Measurements from ENCODE around the gene MED26.

The MED26 gene

DNA sequence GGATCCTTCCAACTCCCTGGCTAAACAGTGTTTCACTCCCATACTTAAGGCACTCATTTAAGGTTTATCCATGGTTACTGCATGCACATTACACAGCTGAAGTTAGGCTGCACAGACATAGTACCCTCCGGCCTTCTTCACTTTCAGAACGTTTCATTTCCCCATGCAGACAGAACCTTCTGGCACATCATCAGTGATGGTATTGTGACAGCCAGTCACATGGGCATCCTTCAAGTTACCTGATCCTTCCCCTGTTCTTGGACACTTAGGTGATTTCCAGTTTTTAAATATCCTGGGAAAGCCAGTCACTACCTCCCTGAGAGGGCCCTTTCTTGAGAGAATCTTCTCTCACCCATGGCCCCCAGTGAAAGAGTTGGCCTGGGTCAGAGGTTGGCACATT lies 22.8 kb upstream of the MED26 start:
- no peak for DNase-seq (ENCODE audit: low spot score)

DNA sequence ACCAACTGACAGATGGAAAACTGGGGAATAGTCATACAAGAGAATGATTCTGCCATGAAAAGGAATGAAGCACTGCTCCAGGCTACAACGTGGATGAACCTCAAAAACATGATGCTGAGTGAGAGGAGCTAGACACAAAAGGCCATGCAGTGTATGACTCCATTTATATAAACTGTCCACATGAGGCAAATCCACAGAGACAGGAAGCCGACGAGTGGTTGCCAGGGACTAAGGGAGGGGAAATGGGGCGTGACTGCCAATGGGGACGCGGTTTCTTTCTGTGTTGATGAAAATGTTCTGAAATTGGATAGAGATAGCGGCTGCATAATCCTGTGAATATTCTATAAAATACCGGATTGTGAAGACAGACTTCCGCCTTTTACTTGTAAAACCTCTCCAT lies 21.7 kb upstream of the MED26 start:
- DNase-seq (ENCODE audit: low spot score) = no peak

DNA sequence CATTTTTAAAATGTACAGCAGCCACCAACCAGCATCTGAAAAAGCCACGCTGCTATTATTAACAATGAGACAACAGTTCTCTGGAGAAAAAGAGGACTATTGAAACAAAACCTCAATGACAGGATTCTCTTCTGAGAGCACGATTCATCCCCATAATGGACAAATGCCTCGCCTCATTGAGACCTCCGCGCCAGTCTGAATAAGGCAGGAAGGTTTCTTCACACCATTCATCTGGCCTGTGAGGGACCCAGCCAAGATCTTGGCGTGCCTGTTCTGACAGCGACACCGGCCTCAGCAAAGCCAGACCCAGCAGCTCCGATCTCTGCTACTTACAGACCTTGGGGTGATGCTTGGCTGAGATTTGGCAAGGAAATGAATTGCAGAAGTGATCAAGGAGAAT lies 17.1 kb upstream of the MED26 start:
- DNase-seq (ENCODE audit: low spot score) = no peak

DNA sequence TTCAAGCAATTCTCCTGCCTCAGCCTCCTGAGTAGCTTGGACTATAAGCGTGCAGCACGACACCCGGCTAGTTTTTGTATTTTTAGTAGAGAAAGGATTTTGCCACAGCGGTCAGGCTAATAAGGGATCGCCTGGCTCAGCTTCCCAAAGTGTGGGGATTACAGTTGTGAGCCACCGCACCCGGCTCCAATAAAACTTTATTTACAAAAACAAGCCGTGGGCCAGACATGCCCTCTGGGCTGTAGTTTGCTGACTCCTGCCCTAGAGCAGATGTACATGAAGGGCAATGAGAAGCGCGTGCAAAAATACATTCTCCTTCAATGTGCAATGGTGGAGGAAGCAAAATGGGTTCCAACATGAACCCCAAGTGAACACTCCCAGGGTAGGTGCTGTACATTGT lies 13.7 kb upstream of the MED26 start:
- DNase-seq (ENCODE audit: low spot score) = no peak

DNA sequence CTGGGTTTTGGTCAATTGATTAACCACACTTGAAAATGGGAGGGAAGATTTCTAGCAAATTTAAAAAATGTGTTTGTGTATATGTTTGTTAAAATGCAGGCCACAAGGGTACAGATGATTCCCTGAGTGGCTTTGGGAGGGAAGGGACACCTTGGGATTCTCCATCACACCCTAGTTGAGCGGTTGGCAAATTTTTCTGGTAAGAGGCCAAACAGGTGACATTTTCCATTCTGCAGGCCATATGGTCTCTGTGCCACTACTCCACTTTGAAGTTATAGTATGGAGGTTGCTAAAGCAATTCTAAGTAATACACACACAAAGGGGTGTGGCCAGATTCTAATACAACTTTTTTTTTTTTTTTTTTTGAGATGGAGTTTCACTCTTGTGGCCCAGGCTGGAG lies 12.9 kb upstream of the MED26 start:
- no peak for DNase-seq (ENCODE audit: low spot score)

DNA sequence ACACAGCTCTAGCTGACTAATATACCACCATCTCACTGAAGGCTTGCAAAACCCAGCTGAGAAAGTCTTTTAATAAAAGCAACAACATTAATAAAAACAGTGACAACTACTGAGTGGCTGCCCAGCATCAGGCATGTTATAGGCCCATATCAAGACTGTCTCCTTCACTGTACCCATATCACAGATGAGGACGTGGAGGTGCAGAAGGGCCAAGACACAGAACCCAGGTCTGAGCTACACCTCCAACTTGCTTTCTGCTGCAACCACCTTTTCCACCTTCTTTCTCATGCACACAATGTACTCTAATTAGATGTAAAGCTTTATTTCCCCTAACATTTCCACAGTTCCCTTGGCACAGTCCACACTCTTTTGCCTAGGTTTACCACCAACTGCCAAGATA lies 10.7 kb upstream of the MED26 start:
- DNase-seq (ENCODE audit: low spot score) = no peak

DNA sequence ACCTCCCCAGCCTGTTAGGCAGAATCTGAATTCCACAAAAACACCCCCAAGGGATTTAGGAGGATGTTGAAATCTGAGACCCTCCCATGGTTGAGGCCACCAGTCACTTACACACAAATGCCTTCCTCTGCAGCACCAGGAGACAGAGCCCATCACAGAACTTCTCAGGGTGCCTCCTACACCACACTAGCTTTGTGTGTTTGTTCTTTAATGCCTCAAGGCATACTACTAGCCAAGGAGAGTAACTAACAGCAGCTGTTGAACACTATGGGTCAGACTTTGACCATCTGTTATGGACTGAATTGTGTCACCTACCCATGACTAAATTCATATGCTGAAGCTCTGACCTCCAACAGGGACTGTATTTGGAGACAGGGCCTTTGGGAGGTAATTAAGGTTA lies 9.5 kb upstream of the MED26 start:
- no peak for DNase-seq (ENCODE audit: low spot score)

DNA sequence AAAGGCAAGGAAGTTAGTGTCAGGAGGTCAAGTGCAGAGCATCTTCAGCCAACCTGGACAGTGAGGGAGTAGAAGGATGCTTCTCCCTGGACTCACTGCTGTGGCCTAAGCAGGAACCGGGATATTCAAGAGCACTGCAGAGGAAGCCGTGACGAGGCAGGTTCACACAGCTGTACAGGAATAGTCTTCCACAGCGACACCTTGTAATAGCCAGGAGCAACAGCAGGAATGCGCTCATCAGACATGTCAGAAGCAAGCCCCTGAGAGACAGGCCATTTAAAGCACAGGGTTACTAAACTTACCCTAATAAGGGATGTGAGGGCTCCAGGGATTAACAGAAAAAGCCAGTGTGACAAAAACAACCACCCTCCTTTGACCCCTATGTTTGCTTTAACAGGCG lies 3.5 kb upstream of the MED26 start:
- DNase-seq (ENCODE audit: low spot score) = no peak

DNA sequence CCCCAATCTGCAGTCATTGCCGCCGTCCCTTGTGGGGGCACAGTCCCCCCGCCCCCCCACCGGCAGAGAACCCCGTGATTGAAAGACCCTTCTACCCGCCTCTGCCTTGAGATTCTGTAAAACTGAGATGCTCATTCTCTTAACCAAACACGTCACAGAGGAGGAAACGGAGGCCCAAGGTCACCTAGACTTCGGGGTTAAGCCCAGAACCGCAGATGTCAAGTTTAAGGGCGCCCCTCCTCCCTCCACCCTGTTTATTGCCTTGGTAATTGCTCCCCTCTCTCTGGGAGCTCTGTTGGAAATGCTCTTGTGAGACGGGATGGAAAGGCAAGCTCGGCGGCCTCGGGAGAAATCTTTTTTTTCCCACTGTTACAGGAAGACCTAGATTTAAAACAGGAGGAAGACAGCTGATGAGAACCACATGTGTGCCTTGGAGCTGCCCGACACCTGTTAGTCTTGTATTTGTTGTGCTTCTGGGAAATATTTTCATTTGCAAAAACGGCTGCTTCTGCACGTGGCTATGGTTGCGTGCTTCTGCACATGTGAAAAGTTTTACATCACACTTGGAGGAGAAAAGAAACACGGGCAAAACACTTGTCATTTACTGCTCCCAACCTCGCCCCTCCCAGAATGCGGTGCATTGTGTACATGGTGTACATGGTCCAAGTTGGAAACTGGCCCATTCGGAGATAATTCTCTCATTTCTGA lies 1.1 kb upstream of the MED26 start:
- no peak for DNase-seq (ENCODE audit: low spot score)

DNA sequence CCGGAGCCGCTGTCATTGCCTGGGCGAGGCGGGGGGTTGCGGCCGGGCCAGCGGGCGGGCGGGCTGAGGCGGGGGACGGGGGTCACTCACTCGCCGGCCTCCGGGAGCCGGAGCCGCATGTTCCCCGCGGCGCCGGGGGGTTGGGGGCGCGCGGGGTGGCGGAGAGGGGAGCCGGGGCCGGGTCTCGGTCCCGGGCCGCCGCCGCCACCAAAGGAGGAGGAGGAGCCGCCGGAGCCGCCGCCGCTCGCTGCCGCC lies 149 bp downstream of the MED26 start:
- no peak for DNase-seq (ENCODE audit: low spot score)

DNA sequence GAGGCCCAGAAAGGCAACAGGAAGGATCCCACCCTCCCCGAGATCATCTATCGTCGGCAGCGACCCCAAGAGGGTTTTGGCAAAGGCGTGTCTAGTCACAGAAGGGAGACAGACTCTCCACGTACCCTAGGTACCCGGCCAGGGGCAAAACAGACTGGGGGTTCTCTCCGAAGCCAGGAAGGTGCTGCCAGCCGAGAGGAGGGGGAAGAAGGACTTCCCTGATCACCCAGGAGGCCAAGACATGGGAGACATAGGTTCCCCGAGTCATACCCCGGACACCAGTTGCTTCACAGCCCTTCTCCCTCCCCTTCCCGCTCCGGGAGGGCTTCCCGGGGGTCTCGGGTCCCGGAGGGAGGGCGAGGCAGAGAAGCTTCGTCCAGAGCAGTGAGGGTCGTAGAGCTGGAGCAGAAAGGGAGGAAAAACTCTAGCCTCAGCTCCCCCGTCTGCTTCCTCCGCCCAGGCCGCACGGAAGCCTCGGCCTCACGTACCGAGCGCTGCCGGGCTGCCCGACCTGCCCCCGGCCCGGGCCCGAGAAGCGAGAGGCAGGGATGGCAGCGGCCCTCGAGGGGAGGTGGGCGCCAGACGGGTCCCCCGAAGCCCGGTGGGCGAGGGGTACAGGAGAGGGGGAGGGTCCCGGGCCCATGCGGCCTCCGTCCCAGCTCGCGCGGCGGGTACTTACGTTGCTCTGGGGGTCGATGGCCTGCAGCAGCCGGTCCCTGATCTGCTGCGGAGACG lies 644 bp downstream of the MED26 start:
- DNase-seq (ENCODE audit: low spot score) = no peak

DNA sequence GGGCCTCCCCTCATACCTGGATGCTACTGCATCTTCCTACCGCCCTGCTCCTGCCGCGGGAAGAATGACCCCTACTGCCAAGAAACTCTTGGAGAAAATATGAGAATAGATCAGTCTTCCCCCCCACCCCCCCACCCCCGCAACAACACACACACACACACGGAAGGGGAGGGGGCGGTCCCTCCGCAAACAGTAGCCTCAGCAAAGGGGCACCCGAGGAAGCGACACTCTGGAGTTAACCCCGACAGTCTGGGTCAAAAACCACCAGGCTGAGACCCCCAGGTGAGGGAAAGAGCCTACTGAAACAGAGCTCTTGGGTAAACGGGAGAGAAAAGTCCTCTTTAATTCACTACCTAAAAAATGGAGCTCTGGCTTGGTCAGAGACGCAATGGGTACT lies 1.2 kb downstream of the MED26 start:
- DNase-seq (ENCODE audit: low spot score) = no peak

DNA sequence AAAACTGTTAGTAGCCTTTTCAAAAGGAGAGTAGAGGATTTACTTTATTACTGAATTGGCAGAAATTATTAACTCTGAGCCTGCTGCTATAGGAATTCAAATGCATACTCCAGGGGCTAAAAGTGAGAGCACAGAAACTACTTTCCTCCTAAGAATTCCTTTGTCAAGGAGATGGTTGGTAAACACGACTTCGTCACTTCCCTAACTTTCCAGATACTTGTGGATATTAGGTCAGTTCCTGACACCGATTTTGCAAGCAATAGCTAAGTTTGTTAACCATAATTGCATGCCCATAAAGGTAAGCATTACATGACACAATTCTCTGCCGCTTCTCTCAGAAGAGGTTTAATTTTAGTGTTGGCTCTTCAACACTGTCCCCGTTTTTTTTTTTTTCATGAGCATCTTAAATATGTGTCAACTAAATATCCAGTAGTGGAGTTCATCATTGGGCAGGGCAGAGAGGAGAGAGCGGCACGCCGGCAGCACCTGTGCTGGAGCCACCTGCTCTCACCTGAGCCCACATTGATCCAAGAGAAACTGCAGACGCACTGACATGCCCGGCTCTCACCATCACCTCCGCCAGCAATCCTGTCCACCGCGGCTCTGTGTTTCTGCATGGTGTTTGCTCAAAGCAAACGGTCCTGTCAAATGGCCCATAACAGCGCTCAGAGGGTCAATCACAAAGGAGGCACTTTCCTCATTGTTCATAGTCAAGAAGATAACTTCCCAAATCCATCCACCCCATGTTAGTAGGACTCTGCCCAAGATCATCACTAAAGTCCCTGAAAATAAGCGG lies 2.6 kb downstream of the MED26 start:
- DNase-seq (ENCODE audit: low spot score) = no peak

DNA sequence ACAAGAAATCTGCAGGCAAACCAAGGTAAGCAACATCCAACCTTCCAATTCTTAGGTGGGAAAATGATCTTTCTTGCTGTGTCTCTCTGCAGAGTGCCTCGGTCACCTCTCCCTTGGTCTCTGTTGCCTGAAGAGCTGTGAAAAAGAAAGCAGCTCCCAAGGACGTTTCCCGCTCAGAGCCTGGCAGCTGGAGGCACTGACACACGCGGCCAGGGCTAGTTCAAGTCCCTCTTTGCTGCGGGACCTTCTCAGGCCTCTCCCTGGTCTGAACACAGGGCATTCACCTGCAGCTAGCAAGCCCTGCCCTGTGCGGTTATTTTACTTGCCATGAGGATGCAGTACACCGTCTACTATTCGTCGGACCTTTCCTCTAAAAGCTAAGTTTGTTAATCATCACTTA lies 3.8 kb downstream of the MED26 start:
- DNase-seq (ENCODE audit: low spot score) = no peak

DNA sequence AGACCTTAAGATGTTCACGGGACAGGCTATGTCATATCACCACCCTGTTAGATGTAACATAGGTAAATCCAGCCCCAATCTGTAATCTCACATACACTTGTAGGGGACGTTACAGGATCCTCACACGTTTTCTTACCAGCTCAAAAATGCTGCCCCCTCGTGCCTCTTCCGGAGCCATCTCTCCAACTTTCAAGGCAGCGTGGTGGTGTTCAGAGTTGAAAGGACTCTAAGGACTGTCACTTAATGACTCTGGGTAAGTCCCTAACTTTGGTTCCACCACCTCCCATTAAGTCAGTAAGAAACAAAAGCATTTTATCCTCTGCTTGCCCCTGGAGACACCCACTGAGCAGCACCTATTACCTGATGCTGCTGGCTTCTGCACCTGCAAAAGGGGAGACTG lies 4.4 kb downstream of the MED26 start:
- no peak for DNase-seq (ENCODE audit: low spot score)

DNA sequence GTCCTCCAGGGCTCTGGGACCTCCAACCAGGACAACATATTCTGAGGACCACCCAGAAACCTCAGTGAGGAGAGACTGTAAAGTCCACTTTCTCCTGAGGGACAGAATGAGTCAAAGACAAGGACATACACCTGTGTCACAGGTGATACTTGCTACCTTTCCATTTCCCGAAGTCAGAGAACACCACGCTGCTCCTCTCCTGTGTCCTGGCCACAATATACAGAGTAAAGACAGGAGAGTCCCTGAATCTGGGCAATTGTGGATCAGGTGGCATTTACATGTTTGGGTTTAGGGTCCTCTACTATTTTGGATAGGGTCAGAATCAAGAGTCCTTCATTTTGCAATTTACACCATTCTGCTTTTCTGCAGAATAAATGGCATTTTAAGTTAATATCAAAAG lies 4.9 kb downstream of the MED26 start:
- DNase-seq (ENCODE audit: low spot score) = no peak

DNA sequence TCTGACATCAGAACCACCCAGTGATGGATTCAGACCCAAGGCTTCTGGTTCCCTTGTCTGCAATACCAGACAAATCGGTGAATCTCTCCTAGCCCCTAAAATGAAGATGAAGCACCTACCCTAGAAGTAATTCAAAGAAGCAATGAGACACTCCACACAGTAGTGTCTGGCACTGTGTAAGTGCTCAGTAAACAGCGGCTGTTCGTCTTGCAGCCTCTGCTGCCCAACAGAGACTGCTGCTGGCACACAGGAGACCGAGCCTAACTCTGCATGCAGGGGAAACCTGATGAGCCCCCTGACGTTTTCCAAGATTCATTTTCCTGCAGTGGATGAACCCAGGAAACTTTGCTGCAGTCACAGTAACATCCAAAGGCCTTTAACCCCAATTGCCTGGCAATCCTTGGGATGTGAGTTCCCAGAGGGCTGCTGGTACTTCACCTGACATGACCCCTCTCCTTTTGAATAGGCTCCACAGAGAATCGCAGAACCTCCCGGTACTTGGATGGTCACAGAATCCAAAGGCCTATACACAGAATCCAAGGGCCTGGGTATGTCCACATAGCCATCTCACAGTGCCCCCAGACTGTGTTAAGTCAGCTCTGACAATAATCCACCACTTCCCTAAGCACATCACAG lies 6.7 kb downstream of the MED26 start:
- no peak for DNase-seq (ENCODE audit: low spot score)

DNA sequence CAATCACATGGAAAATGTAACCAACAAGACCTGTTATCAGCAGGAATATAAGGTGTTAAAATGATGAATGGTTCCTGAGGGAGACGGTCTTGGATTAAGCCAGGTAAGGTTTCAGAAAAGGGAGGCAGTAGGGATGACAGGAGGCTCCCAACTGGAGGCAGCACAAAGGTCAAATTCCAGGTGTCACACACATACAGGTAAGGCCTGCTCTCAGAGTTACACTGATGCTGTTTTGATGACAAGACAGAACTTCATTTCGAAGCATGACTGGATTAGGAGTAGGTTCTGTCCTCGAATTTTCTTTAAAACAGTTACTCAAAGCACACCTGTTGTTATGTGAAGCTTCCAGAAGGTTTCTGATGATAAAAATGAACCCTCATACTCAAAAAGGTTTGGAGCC lies 7.4 kb downstream of the MED26 start:
- DNase-seq (ENCODE audit: low spot score) = no peak

DNA sequence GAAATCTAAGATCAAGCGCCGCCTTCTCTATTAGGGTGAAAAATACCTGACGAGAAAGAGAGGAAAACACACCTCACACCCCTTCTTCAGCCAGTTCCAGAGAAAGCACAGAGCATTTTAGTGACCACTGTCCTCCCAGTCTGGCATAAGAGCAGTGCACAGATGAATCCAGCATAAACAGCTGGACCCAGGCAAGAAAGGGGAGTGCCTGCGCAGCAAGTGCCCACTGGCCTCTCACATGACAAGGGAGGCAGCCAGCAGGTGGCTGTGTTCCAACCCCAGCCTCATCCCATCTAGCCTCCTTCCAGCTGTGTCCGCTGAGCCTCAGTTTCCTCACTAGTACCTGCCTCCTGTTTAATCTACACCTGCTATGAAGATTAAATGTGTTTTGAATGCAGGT lies 8.0 kb downstream of the MED26 start:
- DNase-seq (ENCODE audit: low spot score) = no peak

DNA sequence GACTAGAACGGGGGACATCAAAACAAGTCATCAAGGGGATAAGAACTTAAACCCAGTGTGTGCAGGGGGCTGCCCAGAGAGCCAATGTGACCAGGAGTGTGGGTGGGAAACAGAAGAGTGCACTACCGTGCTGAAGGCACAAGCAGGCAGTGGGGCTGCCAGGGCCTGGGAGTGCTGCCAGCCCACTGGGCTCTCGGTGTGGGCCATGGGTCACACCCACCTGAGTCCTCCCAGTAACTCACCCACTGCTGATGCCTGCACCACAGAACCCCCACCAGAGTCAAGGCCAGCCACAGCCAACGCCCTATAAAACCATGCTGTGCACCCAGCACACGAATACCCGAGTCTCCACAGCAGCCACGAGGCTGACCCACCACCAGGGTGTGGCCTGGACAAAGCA lies 8.5 kb downstream of the MED26 start:
- peak; percentile 26 for DNase-seq (ENCODE audit: low spot score)

DNA sequence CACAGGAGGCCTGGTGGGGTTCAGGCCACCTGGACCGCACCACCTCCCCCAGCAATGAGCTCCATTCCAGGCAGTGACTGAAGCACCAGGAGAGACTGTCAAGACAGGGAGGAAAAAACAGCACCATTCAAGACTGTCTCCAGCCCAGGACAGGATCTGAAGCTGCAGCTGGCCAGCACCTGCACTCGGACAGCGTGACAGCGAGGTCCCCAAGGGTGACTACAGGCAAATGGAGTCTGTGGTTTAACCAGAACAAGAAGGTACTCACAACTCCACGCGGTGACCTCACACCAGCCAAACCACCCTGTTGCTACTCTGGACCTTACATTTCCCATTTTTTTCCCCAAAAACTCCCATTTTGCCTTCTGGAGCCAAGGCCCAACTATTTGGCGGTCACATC lies 9.8 kb downstream of the MED26 start:
- no peak for DNase-seq (ENCODE audit: low spot score)

DNA sequence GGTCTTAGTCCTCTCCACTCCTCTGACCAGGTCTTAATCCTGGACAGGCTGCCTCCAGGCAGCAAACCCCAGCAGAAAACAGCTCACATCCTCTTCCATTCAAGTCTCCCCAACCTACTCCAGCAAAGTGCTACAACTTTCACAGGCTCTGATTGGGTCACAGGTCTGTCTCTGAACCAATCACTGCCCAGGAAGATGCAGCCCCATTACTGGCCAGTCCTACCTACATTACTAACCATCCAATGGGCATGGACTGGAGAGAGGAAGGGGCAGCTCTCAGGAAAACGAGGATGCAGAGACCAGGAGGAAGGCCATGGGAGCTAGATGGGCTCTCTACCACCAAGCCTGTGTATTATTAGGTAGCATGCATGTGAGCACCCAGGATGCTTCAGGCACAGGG lies 12.2 kb downstream of the MED26 start:
- no peak for DNase-seq (ENCODE audit: low spot score)

DNA sequence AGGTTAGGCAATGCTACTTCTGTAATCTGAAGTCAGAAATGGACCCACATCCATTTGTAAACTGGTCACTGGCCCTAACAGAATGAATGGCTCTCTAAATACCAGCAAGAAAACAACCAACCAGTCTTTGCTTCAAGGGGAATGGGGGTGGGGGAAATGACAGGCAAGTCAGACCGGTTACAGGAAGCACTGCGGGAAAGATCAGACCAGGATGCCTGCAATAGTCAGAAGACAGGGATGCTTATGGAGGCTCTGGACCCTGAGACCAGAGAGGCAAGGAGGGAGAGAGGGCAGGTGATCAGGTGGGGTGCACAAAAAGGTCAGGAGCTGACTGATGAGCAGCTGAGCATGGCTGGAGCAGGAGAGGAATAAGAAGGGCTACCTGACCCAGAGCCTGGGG lies 13.1 kb downstream of the MED26 start:
- no peak for DNase-seq (ENCODE audit: low spot score)
